ENCODE measurements around the gene ABLIM1. TPM values are rescaled to one million over a fixed set of nuclear protein-coding genes. Genes with fewer than 3 reads are reported as not detected.

Gene ABLIM1
- total and polyA plus RNA-seq, 10 of the 15 experiments (the other 5 are each of a cell fraction or from before 2014, with no cell fraction given) = 14.2 to 50.5 (median 28.1) TPM

GRCh38 chr10:114547056-114547455 lies 111.0 kb downstream of the ABLIM1 start (continued):
- TF ChIP-seq PRDM15 (CRISPR knock-in tag; IDR thresholded peaks at IDR 0.05) = no peak
- TF ChIP-seq CHD2 (IDR thresholded peaks at IDR 0.05; ENCODE audit: borderline replicate concordance, low read depth, low read length) = no peak
- TF ChIP-seq ZBTB11 (CRISPR knock-in tag; IDR thresholded peaks at IDR 0.05) = no peak
- no peak for TF ChIP-seq CBX5 (IDR thresholded peaks at IDR 0.05; ENCODE audit: low read depth)
- no peak for TF ChIP-seq ZNF687 (IDR thresholded peaks at IDR 0.05)
- no peak for TF ChIP-seq SP1 (IDR thresholded peaks at IDR 0.05; ENCODE audit: low read depth, low read length)
- TF ChIP-seq ATF7 (IDR thresholded peaks at IDR 0.05; ENCODE audit: low read depth) = no peak
- no peak for TF ChIP-seq KDM1A (IDR thresholded peaks at IDR 0.05; ENCODE audit: borderline replicate concordance)
